NCI-H446 (cell line): ENCODE measurements around the gene ASB1.
"Not testable (repeated sequence)": the region's sequence is repeated elsewhere in the genome, so short reads cannot be mapped to it uniquely, and the experiment has no call there.

Source experiments
- DNase-seq, 2 experiments: peaks; one replicate each; lab custom pipeline; 2025; lab: John Stamatoyannopoulos, UW

The ASB1 gene

DNA sequence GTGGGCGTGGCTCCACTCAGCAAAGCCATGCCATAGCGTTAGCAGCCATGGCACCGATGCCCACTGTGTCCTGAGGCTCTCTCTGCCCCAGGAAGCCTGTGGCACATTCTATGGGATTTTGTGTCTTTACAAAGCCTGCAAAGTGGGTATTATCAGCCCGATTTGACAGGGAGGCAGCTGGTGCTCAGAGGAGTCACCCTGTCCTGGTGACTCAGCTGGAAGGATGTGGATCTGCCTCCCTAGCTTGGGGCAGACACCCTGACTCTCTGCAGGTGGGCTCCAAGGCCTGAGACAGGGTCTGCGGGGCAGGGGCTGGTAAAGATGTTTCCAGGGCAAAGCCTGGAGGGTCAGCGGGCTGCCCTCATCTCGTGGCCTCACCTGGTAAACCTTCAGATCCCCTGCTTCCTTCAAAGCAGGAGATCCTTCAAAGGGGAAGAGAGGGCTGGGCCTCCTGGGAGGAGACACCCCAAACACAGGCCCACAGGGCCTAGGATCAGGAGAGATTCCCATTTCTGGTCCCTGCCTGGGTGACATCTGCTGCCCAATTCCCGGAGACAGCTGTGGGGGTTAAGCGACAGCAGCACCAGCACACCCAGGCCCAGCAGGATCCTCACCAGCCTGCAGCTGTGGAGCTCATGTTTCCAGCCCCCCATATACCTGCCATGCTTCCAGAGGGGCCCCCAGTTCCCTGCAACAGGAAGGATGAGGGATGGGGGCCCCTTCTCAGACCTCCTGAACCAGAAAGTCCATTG lies 3.0 kb upstream of the ASB1 start:
- DNase-seq = no peak

DNA sequence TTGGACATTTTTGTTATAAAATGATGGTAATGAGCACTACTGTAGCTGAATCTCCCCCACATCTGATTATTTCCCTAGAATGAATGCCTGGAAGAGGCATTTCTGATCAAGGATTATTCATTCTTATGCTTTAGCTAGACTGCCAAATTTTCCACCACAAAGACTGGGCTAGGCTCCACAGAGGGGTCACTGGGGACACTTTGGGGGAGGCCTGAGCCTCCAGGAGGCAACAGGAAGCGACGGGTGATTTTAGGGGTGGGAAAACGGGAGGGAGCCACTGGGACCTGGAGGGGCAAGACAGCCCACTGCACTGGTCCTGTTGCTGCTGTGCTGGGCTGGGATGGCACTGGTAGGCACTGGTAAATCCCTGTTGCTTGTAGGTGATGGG lies 2.4 kb upstream of the ASB1 start:
- DNase-seq = no peak

DNA sequence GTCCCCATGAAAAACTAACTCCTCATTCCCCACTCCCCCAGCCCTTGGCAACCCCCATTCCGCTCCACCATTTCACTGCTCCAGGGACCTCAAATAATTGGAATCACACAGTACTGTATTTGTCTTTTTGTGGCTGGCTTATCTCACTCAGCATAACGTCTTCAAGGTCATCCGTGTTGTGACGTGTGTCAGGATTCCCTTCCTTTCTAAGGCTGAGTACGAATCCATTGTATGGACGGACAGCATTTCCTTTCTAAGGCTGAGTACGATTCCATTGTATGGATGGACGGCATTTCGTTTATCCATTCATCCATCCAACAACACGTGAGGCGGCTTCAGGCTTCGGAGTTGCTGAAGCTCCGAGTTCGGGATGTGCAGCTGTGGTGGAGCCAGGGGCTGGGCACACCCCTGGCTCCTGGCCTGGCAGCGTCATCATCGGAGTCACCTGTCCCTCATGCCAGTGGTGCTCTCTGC lies 1.2 kb upstream of the ASB1 start:
- no peak for DNase-seq

DNA sequence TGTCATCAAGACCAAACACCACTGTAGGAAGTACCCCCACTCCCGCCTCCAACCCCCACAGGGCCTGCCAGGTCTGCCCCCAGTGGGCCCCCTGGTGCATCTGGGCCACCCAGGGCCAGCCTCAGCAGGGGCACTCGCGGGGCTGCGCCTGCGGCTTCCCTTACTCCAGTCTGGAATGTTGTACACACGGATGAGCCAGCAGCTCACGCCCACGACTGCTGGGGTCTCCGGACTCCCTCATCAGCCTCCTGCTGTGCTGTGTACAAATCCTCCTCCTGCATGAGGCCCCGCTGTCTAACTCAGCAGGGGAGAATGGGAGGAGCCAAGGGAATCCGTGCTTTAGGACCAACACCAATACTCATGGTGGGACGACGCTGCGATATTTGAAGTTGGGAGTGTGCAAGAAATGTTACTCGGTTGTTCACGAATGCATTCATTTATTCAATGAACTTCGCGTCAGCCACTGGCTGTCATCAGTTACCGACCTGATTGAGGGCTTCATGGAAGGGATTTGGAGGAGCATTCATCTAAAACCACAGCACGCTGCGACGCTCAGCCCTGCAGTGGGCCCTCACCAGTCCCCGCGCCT lies 654 bp upstream of the ASB1 start:
- peak in 1 of 2 experiments; percentile 24 for DNase-seq

DNA sequence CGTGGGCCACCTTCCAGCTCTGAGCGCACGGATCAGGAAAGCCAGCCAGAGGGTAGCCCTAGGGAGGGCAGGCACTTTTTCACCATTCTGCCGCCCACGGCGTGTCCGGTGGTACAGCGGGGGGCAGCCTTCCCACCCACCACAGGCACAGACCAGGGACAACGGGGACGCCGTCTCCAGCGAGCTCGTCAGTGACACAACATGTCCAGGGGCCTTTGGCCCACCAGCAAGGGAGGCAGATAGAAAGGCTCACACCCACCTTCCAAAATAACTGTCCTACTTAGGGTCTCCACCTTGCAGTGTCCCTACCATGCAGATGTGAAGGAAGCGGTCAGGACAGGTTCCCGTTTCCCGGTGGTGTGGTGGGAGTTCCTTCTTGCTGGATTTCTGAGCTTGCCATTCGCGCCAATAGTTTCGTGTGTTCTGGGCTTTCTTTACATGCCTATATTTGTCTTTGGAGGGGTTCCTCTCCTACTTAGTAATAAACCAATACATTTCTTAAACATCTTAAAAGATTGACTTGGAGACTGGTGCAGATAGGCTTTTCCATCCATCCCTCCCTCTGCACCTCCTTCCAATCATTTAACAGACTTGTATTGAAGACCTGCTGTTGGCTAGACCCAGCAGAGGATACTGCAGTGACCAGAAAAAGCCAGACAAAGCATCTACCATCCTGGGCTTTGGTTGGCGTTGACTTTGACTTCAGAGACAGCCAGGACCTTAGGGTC lies 872 bp downstream of the ASB1 start:
- DNase-seq = no peak

DNA sequence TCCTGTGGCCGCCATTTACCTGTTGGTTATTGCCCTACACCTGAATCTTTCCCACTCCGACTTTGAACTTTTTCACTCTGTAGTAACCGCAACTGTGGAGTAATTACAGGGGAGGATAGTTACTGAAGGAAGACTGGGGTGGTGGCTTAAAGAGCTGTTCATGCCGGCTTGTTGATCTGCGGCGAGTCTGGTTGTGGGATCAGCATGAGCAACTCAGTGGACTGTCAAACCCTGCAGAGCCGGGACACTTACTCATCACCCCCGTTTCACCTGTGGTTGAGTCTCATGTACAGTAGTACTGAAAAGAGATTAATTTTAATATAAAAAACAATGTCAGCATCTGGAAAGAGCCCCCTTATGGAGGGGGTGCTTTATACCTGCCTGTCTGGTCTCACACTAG lies 2.1 kb downstream of the ASB1 start:
- DNase-seq = no peak

DNA sequence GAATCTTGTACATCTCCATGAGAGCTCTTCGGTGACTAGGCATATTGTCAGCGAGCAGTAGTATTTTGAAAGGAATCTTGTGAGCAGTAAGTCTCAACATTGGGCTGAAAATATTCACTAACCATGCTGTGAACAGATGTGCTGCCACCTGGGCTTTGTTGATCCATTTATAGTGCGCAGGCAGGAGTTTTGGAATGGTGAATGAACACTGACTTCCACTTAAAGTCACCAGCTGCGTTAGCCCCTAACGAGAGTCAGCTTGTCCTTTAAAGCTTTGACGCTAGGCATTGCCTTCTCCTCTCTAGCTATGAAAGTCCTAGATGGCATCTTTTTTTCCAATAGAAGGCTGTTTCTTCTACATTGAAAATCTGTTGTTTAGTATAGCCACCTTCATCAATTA lies 4.1 kb downstream of the ASB1 start:
- DNase-seq = no peak

DNA sequence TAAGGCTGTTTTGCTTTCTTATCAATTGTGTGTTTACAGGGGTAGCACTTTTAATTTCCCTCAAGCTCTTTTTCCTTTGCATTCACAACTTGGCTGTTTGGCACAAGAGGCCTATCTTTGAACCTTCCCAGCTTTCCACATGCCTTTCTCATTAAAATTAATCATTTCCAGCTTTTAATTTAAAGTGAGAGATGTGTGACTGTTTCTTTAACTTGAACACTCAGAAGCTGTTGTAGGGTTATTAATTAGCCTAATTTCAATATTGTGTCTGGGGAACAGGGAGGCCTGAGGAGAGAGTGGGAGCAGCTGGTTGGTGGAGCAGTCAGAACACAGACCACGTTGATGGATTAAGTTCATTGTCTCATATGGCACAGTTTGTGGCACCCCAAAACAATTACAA lies 4.7 kb downstream of the ASB1 start:
- no peak for DNase-seq

DNA sequence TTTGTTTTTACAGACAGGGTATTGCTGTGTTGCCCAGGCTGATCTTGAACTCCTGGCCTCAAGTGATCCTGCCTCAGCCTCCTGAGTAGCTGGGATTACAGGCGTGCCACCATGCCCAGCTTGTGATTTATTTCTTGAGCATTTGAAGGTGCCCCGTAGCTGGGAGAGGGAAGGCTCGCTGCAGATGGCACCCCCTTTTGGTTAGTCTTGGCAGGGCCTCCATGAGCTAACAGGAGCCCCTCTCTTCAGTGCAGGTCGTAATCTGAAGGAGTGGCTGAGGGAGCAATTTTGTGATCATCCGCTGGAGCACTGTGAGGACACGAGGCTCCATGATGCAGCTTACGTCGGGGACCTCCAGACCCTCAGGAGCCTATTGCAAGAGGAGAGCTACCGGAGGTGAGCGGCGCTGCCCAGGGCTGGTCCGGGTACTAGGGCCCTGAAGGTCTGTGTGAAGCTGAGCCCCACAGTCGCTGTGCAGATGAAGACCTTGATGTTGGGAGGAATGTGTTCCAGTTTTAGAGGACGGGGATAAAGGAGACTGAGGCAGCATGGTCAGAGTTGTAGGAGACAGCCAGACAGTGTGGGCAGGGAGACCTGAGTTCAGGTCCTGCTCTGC lies 6.7 kb downstream of the ASB1 start:
- DNase-seq = no peak

DNA sequence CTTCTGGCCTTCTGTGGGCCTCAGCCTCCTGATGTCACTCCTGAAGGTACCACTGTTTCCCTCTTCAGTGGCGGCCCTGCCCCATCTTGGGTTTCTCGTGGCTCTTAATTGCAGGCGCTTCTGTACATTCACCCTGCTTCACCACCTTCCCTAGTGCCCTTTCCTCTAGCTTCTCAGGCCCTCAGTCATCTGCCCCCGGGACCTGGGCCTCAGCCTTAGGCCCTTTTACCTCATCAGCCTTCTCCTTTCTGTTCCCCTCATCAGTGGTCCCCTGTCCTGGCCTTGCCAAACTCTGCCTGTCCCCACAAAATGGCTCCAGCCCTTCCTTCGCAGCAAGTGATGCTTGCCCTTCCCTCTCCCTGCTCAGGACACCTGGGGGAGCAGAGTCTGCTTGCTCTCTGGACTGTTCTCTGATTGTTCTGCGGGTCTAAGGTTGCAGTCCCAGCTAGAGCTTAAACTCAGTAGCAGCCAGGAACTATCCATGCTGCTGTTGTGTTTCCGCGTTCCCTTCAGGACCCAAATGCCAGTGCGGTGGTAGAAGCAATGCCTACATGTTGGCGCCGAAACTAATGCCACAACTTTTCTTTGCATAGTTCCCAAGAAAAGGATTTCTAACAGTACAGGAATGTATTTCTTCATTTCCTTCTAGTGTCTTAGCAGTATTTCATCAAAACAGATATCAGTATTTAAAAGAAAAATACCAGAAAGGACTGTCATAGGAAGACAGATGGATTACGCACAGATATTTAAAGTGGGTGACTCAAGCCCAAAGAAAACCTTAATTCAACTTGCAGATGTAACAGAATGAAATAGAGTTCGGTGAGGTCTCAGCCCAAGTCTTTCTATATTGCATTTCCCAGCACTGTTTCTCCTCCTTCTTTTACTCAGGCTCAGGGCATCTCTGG lies 7.5 kb downstream of the ASB1 start:
- no peak for DNase-seq

DNA sequence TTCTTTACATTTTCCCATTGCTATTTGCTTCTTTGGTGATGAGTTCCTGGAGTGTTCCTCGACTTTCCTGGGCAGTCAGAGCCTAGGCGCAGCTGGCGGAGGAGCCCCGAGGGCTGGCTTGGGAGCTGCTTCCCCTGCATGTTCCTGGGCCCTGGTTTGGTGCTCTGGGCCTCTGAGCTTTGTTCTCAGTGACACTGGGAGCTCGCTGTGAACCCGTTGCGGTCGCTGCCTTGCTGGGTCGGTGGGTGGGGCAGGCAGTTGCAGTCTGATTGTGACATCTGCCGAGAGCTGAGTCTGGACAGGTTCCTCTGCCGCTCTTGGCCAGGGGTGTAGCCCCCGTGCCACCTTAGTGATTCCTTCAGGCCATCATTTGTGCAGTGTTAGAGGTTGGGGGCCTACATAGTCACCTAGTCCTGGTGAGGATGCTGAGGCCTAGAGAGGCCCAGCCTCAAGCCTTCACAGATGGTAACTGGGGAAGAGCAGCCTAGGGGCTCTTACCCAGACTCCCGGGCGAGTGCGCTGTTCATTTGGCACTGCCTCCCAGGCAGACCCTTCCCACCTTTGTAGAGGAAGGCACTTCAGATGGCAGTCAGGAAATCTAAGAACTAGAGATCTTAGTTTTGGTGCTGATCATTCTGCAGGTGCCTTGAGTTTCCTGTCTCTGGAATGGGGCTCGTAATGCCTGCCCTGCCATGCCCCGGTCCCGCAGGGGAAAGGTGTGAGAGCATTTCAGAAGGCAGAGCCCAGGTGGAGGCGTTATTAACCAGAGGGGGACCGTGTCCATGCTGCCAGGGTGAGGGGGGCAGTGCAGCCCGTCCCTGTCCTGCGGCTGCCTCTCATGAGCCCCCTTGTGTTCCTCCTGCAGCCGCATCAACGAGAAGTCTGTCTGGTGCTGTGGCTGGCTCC lies 8.4 kb downstream of the ASB1 start:
- no peak for DNase-seq

DNA sequence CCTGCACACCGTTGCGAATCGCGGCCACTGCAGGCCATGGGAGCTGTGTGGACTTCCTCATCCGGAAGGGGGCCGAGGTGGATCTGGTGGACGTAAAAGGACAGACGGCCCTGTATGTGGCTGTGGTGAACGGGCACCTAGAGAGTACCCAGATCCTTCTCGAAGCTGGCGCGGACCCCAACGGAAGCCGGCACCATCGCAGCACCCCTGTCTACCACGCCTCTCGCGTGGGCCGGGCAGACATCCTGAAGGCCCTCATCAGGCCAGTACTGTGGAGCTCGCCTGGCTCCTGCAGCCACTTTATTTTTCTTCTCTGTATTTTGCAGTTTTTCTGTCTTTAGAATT lies 9.0 kb downstream of the ASB1 start:
- no peak for DNase-seq

DNA sequence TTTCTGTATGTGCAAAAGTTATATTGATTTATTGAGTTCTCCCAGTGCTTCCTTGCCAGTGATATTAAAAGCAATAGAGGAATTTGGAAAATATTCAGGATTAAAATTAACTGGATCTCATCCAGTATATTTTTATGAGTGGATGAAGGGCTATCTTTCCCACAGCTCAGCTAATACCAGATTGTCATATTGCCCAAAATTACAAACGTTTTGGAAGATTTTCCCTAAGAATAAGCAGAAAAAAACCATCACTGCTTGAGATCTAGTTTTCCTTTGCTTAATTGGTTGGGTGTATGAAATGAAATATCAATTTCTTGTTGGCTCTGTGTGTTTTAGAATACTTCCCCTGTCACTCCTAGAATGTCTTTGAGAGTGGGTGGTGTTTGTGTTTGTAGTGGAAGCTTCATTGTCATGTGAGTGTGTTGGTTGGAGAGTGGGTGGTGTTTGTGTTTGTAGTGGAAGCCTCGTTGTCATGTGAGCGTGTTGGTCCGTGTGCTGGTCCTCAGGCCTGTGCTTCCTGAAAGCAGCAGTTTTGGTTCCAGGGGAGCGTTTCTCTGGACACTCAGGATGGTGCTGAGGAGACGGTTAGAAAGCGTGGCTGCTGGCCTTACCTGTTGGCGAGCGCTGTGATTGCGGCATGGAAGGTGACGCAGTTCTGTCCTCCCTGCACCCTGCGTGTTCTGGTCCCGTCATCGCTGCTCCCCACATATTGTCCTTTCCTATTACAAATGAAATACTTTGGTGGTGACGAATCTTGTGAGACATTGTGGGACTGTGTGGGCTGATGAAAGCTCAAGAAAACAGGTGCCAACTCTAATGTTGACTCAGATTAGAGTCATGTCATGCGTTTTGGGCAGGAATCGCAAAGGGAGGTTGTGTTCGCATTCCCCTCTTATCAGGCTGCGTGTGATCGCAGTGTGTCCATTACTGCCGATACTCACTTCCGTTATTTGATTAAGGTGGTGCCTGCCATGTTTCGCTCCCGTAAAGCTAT lies 12.4 kb downstream of the ASB1 start:
- no peak for DNase-seq

DNA sequence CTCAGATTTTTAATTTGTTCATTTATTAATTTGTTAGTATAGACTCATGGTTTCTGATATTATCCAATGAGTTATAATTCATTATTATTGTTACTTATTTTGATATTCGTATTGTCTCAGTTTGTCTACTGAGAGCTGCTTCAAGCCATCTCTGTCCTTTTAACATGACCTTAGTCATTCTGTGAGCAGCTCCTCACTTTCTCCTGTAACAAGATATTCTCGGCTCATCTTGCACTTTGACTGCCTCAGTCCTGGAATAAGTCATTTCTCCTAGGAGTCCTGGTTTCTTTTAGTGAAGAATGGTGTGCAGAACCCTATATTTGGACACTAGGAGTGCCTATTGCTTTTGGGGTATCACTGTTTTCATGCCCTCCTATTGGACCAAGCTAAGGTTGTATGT lies 13.2 kb downstream of the ASB1 start:
- no peak for DNase-seq

DNA sequence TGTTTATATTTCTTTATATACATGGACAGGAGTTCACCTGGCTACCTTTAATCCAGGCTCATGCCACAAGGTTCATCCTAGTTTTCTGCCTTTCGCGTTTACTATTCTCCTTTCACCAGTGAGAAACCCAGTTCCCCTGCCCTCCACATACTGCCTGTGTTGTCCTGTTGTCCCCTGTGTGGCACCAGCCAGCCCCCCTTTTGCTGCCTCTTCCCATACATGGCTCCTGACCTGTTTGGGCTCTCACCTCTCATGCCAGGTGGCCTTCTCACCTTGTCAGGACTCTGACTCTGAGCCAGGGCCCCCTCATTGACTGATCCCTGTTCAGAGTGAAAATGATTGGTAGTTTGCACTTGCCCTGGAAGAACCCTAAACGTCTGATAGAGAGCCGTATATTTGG lies 13.6 kb downstream of the ASB1 start:
- no peak for DNase-seq

DNA sequence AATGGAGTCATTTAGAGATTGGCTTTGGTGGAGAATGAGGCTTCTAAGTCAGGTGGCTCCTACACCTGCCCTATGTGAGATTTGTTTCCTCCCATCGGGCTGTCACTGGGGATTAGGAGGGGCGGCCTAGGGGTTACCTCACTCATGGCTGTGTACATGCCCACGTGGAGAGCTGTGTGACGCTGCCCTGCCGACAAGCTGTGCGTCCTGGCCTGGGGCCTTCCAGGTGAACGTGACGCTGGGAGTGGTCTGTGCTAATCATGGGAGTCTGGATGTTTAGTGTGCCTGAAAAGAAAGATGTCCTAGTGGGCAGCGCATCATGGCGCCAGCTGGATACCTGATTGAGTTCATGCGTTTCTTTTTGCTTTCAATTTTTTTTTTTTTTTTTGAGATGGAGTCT lies 14.0 kb downstream of the ASB1 start:
- no peak for DNase-seq

DNA sequence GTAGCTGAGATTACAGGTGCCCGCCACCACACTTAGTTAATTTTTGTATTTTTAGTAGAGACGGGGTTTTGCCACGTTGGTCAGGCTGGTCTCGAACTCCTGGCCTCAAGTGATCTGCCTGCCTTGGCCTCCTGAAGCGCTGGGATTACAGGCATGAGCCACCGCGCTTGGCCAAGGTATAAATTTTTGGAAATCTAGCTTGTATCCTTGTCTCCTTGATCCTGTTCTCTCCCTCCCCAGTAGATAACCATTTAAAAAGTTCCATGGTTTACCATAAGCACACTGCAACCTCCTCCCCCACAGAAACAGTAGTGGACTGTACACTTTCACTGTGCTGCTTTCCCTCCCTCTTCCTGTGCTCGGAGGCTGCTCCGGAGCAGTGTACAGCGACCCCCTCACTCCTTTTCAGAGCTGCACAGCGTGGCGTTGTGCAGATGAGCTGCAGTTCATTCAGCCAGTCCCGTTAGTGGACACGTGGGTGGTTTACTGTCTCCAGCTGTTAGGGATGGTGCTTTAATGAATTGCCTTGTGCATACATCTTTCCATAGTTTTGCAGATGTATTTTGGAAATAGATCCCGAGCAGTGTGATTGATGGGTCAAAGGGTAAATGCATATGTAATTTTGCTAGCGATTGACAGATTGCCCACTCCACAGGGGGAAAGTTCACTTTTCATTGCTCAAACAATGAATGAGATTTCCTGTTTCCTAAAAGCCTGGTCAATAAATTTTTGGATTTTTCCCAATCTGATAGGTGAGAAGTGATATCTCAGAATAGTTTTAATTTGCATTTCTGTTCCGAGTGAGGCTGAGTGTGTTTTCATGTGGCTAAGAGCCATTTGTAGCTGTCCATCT lies 14.8 kb downstream of the ASB1 start:
- DNase-seq = no peak

DNA sequence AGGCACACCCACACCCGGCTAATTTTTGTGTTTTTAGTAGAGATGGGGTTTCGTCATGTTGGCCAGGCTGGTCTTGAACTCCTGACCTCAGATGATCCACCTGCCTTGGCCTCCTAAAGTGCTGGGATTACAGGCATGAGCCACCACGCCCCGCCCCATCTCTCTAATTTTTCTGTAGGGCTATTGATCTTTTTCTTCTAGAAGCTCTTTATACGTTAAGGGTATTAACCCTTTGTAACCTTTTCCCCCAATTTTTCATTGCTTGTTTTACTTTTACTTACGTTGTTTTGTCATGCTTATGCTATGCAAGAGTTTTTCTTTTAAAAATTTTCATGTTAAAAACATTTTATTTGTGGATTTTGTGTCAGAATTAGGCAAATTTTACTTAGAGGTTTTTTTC lies 15.5 kb downstream of the ASB1 start:
- not testable (repeated sequence) for DNase-seq

DNA sequence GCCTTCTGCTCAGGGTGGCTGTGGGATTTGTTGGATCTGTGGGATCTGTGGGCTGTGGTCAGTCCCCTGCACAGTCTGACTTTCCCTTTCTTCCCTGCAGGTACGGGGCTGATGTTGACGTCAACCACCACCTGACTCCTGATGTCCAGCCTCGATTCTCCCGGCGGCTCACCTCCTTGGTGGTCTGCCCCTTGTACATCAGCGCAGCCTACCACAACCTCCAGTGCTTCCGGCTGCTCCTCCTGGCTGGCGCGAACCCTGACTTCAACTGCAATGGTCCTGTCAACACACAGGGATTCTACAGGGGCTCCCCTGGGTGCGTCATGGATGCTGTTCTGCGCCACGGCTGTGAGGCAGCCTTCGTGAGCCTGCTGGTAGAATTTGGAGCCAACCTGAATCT lies 17.5 kb downstream of the ASB1 start:
- DNase-seq = no peak
